HG03135 (cell line): ENCODE data around the gene LIMCH1.
"Not testable (repeated sequence)": the region's sequence is repeated elsewhere in the genome, so short reads cannot be mapped to it uniquely, and the experiment has no call there.

Experiments
- ATAC-seq: cut with Tn5 transposase; IDR thresholded peaks from one replicate; pipeline ENCODE4 v1.9.1; 2021; ENCODE audit warnings: mild to moderate bottlenecking, moderate library complexity; ENCODE audit not compliant: unreplicated experiment

LIMCH1 gene

GRCh38 chr4:41670982-41671381, 133.0 kb downstream of the LIMCH1 start:
- no peak for ATAC-seq

GRCh38 chr4:41678086-41678816, 140.3 kb downstream of the LIMCH1 start:
- ATAC-seq = no peak

GRCh38 chr4:41678951-41679350, 141.0 kb downstream of the LIMCH1 start:
- ATAC-seq = no peak

DNA sequence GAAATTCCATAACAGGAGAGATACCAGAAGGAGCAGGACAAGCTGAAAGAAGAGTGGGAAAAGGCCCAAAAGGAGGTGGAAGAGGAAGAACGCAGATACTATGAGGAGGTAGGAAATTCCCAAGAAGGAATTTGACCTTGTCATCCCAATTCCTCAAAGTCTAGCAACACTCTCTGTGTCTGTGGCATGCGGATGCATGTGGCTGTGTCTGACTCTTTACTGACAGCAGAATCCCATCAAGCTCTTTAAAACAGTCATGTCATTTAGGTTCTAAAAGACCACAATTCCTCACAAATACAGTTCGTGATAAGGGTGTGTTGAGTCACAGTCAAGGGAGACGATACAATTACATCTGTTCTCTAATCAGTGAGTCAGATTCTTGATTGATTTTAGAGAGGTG, 142.0 kb downstream of the LIMCH1 start:
- no peak for ATAC-seq

DNA sequence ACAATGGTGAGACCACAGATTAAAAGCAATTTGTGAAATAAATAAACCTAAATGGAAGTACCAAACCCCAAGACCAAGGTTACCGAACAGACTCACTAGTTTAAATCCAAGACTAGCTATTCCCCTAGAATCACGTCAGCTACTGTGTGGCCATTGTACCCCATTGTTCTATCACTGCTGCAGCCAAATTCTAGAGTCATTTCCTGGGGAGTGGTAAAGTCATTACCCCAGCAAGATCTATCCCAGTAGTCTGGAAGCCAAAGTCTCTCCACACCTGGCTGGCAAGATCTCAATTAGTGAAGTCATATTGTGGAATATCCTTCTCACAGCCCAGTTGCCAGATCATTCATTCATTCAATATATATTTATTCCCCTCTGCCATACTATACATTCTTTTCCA, 143.1 kb downstream of the LIMCH1 start:
- ATAC-seq = no peak

DNA sequence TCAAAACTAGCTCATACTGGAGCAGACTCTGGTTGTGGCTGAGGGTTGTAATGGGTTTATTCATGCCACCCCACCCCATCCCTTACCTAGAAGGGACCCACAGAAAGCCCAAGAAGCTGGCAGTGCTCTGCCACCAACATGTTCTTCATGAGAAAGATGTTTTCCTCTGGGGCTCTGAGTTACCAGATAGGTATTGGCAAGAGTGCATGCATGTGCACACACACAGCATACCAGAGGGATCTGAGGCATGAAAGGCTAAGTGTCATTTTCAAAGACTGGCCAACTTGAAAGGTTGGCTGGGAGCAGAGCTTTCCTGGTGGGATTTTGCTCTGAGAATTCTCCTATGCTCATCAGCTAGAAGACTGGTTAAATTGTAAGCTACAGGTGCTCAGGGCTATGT, 145.4 kb downstream of the LIMCH1 start:
- ATAC-seq = no peak

DNA sequence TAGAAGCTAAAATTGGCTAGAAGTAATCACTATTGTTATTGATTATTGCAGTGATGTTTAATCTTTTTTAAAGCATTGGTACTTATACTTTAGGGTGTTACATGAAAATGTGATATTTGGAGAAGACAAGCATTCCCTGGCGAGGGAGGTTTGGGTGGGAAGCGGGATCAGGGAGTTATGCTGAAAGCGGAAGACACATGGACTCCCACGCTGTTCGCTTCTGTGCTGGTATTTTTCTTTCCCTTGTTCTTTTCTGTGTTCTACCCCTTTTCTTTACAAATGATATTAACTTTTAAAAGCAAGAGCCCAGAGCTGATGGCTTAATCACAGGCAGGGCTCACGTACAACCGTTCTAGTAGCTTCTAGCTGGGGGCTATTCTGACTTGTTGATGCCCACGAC, 148.9 kb downstream of the LIMCH1 start:
- ATAC-seq = no peak

DNA sequence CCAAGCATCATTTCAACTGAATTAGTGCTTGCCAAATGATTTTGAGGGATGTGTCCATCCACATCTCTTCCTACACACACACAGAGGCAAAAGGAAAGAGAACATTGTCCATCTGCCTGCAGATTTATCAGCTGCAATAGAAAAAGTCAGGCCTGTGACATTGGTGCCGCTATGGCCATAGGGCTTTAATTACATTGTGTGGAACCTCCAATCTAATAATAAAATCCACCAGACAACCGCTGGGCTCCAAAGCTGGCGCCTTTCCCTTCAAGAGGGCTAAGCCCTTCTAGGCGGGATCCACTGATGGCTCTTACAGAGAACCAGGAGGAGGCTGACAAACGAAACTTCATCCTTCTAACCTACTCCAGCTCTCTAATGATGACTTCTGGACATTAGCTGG, 150.0 kb downstream of the LIMCH1 start:
- ATAC-seq = no peak

GRCh38 chr4:41692717-41693345, 154.9 kb downstream of the LIMCH1 start:
- peak; percentile 83 for ATAC-seq

DNA sequence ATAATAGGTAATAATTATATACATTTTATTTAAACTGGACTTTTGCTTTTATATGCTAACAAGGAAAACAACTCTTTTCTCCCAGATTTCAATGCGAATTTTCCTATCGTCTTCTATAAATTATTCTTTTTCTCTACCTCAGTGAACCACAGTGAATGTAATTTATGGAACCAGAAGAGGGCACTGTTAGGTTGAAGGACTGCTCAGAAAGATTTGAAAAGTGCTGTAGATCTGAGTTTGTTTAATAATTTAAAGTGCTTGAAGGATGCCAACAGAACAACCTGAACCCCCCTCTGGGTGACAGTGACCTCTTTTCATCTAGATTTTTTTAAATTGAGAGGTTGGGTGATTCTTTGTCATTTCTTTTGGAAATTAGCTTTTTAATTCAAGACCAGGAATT, 155.7 kb downstream of the LIMCH1 start:
- ATAC-seq = no peak

DNA sequence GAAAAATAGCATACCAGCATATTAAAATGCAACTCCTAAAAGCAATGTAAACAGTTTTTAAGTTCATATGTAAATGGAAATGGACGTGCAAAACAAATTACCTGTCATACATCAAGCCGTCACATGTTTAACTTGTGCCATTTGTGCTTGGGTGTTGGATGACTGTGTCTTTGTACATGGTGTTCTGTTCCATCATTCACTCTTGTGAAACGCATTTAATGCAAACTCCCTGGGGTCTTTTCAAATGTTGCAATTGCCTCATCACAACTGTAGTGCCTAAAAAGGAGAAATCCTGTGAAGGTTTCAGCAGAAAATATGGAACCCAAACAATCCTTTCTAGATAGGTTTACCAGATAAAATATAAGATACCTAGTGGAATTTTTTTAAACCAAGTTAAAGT, 158.2 kb downstream of the LIMCH1 start:
- ATAC-seq = no peak

GRCh38 chr4:41696763-41697162, 158.8 kb downstream of the LIMCH1 start:
- no peak for ATAC-seq

- no peak for ATAC-seq
Observed at GRCh38 chr4:41701983-41702382, 164.0 kb downstream of the LIMCH1 start.

DNA sequence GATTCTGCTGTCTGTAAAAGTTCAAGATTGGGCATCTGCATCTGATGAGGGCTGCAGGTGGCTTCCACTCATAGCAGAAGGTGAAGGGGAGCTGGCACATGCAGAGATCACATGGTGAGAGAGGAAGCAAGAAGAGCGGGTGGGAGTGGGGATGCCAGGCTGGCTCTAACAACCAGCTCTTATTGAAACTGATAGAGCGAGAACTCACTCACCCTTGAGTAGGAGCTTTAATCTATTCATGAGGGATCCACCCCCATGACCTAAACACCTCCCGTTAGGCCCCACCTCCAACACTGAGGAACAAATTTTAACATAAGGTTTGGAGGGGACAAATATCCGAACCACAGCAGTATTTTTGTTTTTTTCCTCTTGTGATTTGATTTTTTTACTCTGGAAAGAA, 164.8 kb downstream of the LIMCH1 start:
- no peak for ATAC-seq

DNA sequence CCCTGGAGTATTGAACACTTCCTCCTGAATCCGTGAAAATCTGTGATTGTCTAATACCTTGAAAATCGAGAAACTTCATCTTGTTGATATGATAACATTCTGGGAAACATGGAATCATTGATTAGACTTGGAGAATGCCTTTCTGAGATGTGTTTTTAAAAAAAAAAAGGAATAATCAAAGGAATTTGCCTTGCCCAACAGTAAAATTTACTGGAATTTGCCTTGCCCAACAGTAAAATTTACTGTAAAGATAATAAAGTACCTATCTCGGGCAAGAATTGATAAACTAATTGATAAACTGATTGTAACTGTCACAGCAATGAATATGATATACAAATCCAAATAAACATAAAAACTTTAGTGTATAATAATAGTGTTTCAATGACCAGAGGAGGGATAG, 165.8 kb downstream of the LIMCH1 start:
- ATAC-seq = no peak

DNA sequence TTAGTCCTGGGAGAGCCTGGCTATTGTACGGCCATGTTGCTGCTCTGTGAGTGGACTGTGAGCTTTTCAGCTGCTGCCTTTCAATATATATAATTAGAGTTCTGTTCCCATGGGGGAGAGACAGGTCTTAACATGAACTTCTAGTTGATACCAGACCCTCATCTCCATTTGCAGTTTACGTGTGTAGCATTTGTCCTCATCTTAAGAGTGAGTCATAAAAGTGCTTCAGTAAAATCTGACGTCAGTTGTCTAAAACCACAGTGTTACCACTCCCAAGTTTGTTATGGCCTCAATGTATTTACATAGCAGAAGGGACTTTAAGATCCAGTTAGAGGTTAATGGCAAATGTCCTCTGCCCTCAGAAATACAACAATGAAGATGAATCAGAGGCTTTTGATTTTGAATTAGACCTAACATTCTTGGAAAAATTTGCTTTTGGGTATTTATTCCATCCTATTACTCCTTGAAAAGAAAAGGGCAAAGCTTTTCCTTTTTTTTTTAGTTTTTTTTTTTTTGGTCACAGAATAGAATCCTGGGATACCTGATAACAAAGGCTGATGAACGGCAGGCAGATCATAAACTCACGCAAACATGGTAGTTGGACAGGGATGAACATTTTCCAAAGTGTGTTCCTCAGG, 172.0 kb downstream of the LIMCH1 start:
- no peak for ATAC-seq

GRCh38 chr4:41711654-41712053, 173.7 kb downstream of the LIMCH1 start:
- ATAC-seq = not testable (repeated sequence)

- ATAC-seq = no peak
Observed at GRCh38 chr4:41712425-41712824, 174.5 kb downstream of the LIMCH1 start.

DNA sequence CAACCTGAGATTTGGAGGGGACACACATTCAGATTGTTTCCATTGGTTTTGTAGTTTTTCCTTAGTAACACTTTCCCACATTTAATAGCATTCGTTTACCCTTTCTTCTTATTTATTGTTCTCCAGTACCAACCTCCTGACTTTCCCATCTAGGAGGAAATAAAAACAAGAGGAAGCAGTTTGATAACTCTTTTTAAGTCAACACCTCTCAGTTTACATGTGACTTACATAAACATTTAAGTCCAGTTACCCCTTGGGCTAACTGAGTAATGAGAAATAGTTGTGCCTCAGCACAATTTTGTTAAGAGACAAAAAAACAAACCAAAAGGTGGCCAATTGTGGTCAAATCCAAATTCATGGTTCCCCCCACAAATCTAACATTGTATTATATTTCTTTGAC, 175.8 kb downstream of the LIMCH1 start:
- ATAC-seq = no peak

- no peak for ATAC-seq
Observed at GRCh38 chr4:41714364-41715000, 176.5 kb downstream of the LIMCH1 start.

DNA sequence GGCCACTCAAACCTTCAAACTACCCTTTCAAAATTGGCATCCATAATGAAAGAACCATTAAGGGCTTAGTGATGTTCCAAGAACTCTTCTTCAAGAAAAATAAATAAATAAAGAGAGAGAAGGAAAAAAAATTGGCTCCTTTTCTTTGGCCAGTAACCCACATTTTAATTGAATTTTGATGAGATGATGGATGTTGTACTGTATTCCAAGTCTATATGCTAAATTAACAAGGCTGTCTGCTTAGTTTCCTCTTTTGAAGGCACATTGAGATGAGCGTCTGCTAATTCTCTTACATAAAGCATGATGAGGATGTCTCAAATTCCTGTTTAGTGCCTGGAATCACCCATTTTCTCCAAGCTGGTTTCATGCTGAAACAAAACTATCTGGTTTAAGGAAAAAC, 177.2 kb downstream of the LIMCH1 start:
- ATAC-seq = no peak

DNA sequence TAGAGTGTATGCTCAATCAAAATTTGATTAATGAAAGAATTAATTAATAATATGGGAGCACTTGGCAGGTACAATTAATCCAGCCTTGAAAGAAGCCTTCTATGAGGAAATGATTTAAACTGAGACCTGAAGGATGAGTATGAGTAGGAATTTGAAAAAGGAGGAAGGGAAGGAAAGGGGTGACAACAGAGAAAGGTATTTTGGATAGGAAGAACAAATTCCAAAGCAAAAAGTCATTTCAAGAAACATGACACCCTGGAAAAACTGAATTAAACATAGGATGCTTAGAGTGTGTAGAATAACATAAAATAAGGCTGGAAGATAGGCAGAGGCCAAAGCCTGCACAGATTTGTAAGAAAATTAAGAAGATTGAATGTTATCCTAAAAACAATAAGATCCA, 180.9 kb downstream of the LIMCH1 start:
- ATAC-seq = no peak
